ENCODE measurements around the gene LCTL. TPM values are rescaled to one million over a fixed set of nuclear protein-coding genes. Genes with fewer than 3 reads are reported as not detected.

The LCTL gene
- polyA plus RNA-seq, 2 of the 4 experiments (the other 2 are of a cell fraction): not detected

GRCh38 chr15:66498501-66499386, 67.1 kb downstream of the LCTL start (continued):
- TF ChIP-seq ATOH8 (CRISPR knock-in tag; IDR thresholded peaks at IDR 0.05; ENCODE audit: low read depth): peak; percentile 55; the same call in 1 of the 2 replicates
- TF ChIP-seq CEBPB (IDR thresholded peaks at IDR 0.05): no peak
- no peak; the same call in 1 of the 2 replicates for TF ChIP-seq RARB (CRISPR knock-in tag; IDR thresholded peaks at IDR 0.05)
- TF ChIP-seq ELK1 (IDR thresholded peaks at IDR 0.05; ENCODE audit: low read depth, low read length): no peak
- peak; percentile 49; the same call in 1 of the 2 replicates for TF ChIP-seq TP53 (CRISPR knock-in tag; IDR thresholded peaks at IDR 0.05)
- no peak for TF ChIP-seq REST (IDR thresholded peaks at IDR 0.05)
- peak; percentile 90 for TF ChIP-seq HOXA7 (CRISPR knock-in tag; IDR thresholded peaks at IDR 0.05)
- TF ChIP-seq TFCP2L1 (CRISPR knock-in tag; IDR thresholded peaks at IDR 0.05): peak; percentile 85
- peak; percentile 5 for TF ChIP-seq MAFK (IDR thresholded peaks at IDR 0.05; ENCODE audit: partially characterized antibody)
- TF ChIP-seq HOXB13 (CRISPR knock-in tag; IDR thresholded peaks at IDR 0.05; ENCODE audit: low read depth): no peak

Small RNA genes within 50 kb of the gene (small RNA-seq; reads per million reads assigned to genes)
- 0 reads per million in 6 experiments for gene RF01159
- gene SNORD16: 0 reads per million in 6 experiments
- gene SNORD18A: 0 reads per million in 6 experiments
- gene SNORD18B: 0 reads per million in 6 experiments
- gene SNORD18C: 0 reads per million in 6 experiments

Other genes starting within 250 kb of the LCTL start
- gene TIPIN, start 209.3 kb downstream of the LCTL start, polyA plus RNA-seq (2011; rRNA removed): 23.7 and 37.4 TPM in 2 replicates
- 28.2 to 37.0 TPM (median 28.4 TPM) in 3 replicates for gene TIPIN, start 209.3 kb downstream of the LCTL start, polyA plus RNA-seq (2017; fragmentation: RNase III; extraction: RNeasy Plus Mini Kit Qiagen cat#74134 plus additional on column Dnase treatment)
- gene MAP2K1, start 179.1 kb downstream of the LCTL start, polyA plus RNA-seq (2011; rRNA removed): 30.3 and 34.3 TPM in 2 replicates
- 39.6 to 41.9 TPM (median 40.0 TPM) in 3 replicates for gene MAP2K1, start 179.1 kb downstream of the LCTL start, polyA plus RNA-seq (2017; fragmentation: RNase III; extraction: RNeasy Plus Mini Kit Qiagen cat#74134 plus additional on column Dnase treatment)
- 70.5 and 84.9 TPM in 2 replicates for gene SNAPC5, start 68.2 kb downstream of the LCTL start, polyA plus RNA-seq (2011; rRNA removed)
- gene SNAPC5, start 68.2 kb downstream of the LCTL start, polyA plus RNA-seq (2017; fragmentation: RNase III; extraction: RNeasy Plus Mini Kit Qiagen cat#74134 plus additional on column Dnase treatment): 78.7 to 85.1 TPM (median 80.9 TPM) in 3 replicates
- 6,042 and 6,957 TPM in 2 replicates for gene RPL4, start 61.1 kb downstream of the LCTL start, polyA plus RNA-seq (2011; rRNA removed)
- gene RPL4, start 61.1 kb downstream of the LCTL start, polyA plus RNA-seq (2017; fragmentation: RNase III; extraction: RNeasy Plus Mini Kit Qiagen cat#74134 plus additional on column Dnase treatment): 4,068 to 4,549 TPM (median 4,330 TPM) in 3 replicates
- 62.7 and 70.9 TPM in 2 replicates for gene ZWILCH, start 60.7 kb downstream of the LCTL start, polyA plus RNA-seq (2011; rRNA removed)
- gene ZWILCH, start 60.7 kb downstream of the LCTL start, polyA plus RNA-seq (2017; fragmentation: RNase III; extraction: RNeasy Plus Mini Kit Qiagen cat#74134 plus additional on column Dnase treatment): 49.4 to 53.5 TPM (median 50.9 TPM) in 3 replicates
- gene SMAD6, start 136.2 kb upstream of the LCTL start, polyA plus RNA-seq (2011; rRNA removed): 9.6 and 14.0 TPM in 2 replicates
- 40.5 to 46.7 TPM (median 46.6 TPM) in 3 replicates for gene SMAD6, start 136.2 kb upstream of the LCTL start, polyA plus RNA-seq (2017; fragmentation: RNase III; extraction: RNeasy Plus Mini Kit Qiagen cat#74134 plus additional on column Dnase treatment)